ENCODE results near the gene SCTR. TPM values are rescaled to one million over a fixed set of nuclear protein-coding genes. Genes with fewer than 3 reads are reported as not detected.

Gene SCTR
- total RNA-seq, 1 experiment from 2014 or later: not detected

DNA sequence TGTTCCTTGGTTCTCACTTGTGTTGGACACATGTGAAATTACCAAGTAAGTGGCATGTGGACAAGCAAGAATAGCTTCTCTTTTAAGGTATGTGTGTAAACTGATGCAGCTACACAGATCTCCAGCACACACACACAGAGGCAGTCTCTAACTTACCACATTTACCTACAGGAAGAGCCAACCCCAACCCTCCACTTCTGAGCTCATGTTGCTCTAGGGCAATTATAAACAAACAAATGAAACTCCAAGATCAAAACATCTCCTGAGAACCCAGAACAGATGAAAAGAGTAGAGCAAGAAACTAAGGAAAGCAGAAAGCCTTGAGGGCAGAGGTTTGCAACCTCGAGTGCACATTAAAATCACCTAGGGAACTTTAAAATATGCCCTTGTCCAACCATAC, 108.7 kb downstream of the SCTR start:
- H3K4me3 ChIP-seq (ENCODE audit: low read depth in 2 of 2, low read length in 2 of 2): no peak overlapping the region
- intact Hi-C loops (cut with micrococcal nuclease; ENCODE audit: unreplicated experiment) (no loop called here), in situ Hi-C loops (cut with HindIII; ENCODE audit: low pct_unique_long_range_greater_than_20kb, low sequenced_read_pairs) (no loop called here)
- H3K4me1 ChIP-seq (ENCODE audit: control insufficient read depth, insufficient read depth, low read length): no peaks in the 10 kb centered on the region
- H3K27ac ChIP-seq (ENCODE audit: low read length): no peak overlapping the region
- BruUV-seq (replicated peaks): no TSS peak
- CTCF ChIA-PET: interaction anchor here (1.2 kb wide), 1 partner anchor 9 kb away, joined by 4 read pairs; no protein-coding TSS in a partner anchor
- no peak for ATAC-seq
- H3K27me3 ChIP-seq (ENCODE audit: control insufficient read depth, insufficient read depth, low read length): peaks cover 3% of the 10 kb centered on the region; the same call in 1 of the 2 replicates
- H3K36me3 ChIP-seq (ENCODE audit: control insufficient read depth, insufficient read depth, low read length): no peaks in the 10 kb centered on the region
- DNase-seq (ENCODE audit: low read depth, low spot score): no peak
- no peaks in the 10 kb centered on the region for H3K9me3 ChIP-seq (ENCODE audit: control insufficient read depth, insufficient read depth, low read depth, low read length)
- POLR2A ChIA-PET: no interaction called here
- no peak for TF ChIP-seq TCF7L2 (IDR thresholded peaks at IDR 0.05; ENCODE audit: low read depth, low read length)
- TF ChIP-seq SIN3A (IDR thresholded peaks at IDR 0.05; ENCODE audit: borderline replicate concordance, insufficient read depth, low read depth, low read length): no peak

DNA sequence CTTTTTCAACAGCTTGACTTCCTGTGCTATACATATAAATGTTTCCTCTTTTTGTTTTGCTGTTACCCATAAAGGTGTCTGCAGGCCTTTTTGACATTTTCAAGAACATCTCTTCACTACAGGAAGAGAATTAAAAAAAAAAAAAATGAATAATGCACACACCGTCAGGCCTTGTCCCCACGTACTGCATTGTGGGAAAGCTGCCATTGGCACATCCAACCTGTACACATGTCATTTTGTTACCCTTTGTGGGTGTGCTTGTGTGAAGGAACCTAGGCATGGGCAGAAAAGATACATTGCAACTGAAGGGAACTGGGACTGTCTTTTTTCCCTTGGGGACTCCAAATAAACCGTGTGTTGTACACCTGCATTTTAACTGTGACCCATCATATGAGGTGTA, 109.4 kb downstream of the SCTR start:
- intact Hi-C loops (cut with micrococcal nuclease; ENCODE audit: unreplicated experiment) (no loop called here), in situ Hi-C loops (cut with HindIII; ENCODE audit: low pct_unique_long_range_greater_than_20kb, low sequenced_read_pairs) (no loop called here)
- no peak for ATAC-seq
- H3K4me1 ChIP-seq (ENCODE audit: control insufficient read depth, insufficient read depth, low read length): no peaks in the 10 kb centered on the region
- H3K27me3 ChIP-seq (ENCODE audit: control insufficient read depth, insufficient read depth, low read length): peaks cover 3% of the 10 kb centered on the region; the same call in 1 of the 2 replicates
- no peaks in the 10 kb centered on the region for H3K36me3 ChIP-seq (ENCODE audit: control insufficient read depth, insufficient read depth, low read length)
- no peak overlapping the region for H3K27ac ChIP-seq (ENCODE audit: low read length)
- ChIA-PET POLR2A (no interaction called here), CTCF (interaction anchor here (0.7 kb wide), 1 partner anchor 16 kb away, joined by 3 read pairs; no protein-coding TSS in a partner anchor)
- no peaks in the 10 kb centered on the region for H3K9me3 ChIP-seq (ENCODE audit: control insufficient read depth, insufficient read depth, low read depth, low read length)
- no peak for DNase-seq (ENCODE audit: low read depth, low spot score)
- no TSS peak for BruUV-seq (replicated peaks)
- no peak overlapping the region for H3K4me3 ChIP-seq (ENCODE audit: low read depth in 2 of 2, low read length in 2 of 2)
- no peak for TF ChIP-seq CTCF (IDR thresholded peaks at IDR 0.05)
- no peak for TF ChIP-seq TCF7L2 (IDR thresholded peaks at IDR 0.05; ENCODE audit: low read depth, low read length)
- TF ChIP-seq POLR2AphosphoS5 (IDR thresholded peaks at IDR 0.05; ENCODE audit: low read depth, low read length): no peak
- TF ChIP-seq REST (IDR thresholded peaks at IDR 0.05; ENCODE audit: insufficient read depth in 1 of 2, low read depth in 2 of 2, low read length in 1 of 2): no peak

DNA sequence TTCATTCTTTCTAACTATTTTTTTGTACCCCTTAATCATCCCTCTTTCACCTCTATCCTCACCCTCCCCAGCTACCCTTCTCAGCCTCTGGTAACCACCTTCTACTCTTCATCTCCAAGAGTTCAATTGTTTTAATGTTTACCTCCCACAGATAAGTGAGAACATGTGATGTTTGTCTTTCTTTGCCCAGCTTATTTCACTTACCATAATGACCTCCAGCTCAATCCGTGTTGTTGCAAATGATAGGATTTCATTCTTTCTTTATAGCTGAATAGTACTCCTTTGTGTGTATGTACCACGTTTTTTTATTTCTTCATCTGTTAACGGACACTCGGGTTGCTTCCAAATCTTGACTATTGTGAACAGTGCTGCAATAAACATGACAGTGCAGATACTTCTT, 114.8 kb downstream of the SCTR start:
- Histone ChIP-seq H3K4me1 (ENCODE audit: control insufficient read depth, insufficient read depth, low read length) (no peaks in the 10 kb centered on the region), H3K27ac (ENCODE audit: low read length) (no peak overlapping the region), H3K4me3 (ENCODE audit: low read depth in 2 of 2, low read length in 2 of 2) (no peak overlapping the region), H3K9me3 (ENCODE audit: control insufficient read depth, insufficient read depth, low read depth, low read length) (no peaks in the 10 kb centered on the region), H3K36me3 (ENCODE audit: control insufficient read depth, insufficient read depth, low read length) (no peaks in the 10 kb centered on the region), H3K27me3 (ENCODE audit: control insufficient read depth, insufficient read depth, low read length) (peaks cover 3% of the 10 kb centered on the region; the same call in 1 of the 2 replicates)
- CTCF ChIA-PET: interaction anchor here (0.6 kb wide), 1 partner anchor 602 kb away, joined by 9 read pairs; no protein-coding TSS in a partner anchor
- ATAC-seq (no peak), DNase-seq (ENCODE audit: low read depth, low spot score) (no peak)
- no TSS peak for BruUV-seq (replicated peaks)
- intact Hi-C loops (cut with micrococcal nuclease; ENCODE audit: unreplicated experiment): loop anchor here (2.0 kb wide), 1 partner anchor 251 kb away; no protein-coding TSS in a partner anchor
- in situ Hi-C loops (cut with HindIII; ENCODE audit: low pct_unique_long_range_greater_than_20kb, low sequenced_read_pairs): no loop called here
- POLR2A ChIA-PET: interaction anchor here (0.6 kb wide), 1 partner anchor 82 kb away, joined by 3 read pairs; no protein-coding TSS in a partner anchor
- TF ChIP-seq TCF7L2 (IDR thresholded peaks at IDR 0.05; ENCODE audit: low read depth, low read length) (no peak), REST (IDR thresholded peaks at IDR 0.05; ENCODE audit: insufficient read depth in 1 of 2, low read depth in 2 of 2, low read length in 1 of 2) (no peak), POLR2AphosphoS5 (IDR thresholded peaks at IDR 0.05; ENCODE audit: low read depth, low read length) (no peak), SIN3A (IDR thresholded peaks at IDR 0.05; ENCODE audit: borderline replicate concordance, insufficient read depth, low read depth, low read length) (no peak), CTCF (IDR thresholded peaks at IDR 0.05) (no peak)

All from Panc1 (cell line).